Ovary (tissue), 3 donors: ENCODE results near the gene FARS2.

Source experiments
- CTCF ChIP-seq, 3 donors: fragments of 450-650 bp in 2 of 3; fragments of 200-600 bp in 1 of 3; IDR thresholded peaks; one replicate each; pipeline versions ENCODE4 v1.5.1 to v1.8.0; 2016 to 2022; ENCODE audit warnings: antibody characterized with exemption in 3 of 3, mild to moderate bottlenecking in 1 of 3
- EP300 ChIP-seq: sonication (generic); formaldehyde crosslinking; IDR thresholded peaks from one replicate; pipeline ENCODE4 v1.6.1; 2017; ENCODE audit warnings: antibody characterized with exemption
- POLR2A ChIP-seq: fragments of 450-650 bp; IDR thresholded peaks from one replicate; pipeline ENCODE4 v1.6.1; 2017; ENCODE audit warnings: antibody characterized with exemption, mild to moderate bottlenecking, moderate library complexity
- donor health status: DM: no; HTN: no; CAD: no.

- no peak for TF ChIP-seq CTCF (IDR thresholded peaks at IDR 0.05)
- TF ChIP-seq POLR2A = no peak
- TF ChIP-seq EP300 = no peak
These were observed 24.2 kb downstream of the FARS2 start for GRCh38 chr6:5285526-5285925.
